Embryonic facial prominence (tissue), 1 donor: ENCODE results near the gene DYRK2.

Source experiments
- DNase-seq: peaks from one replicate; pipeline ENCODE4 v3.0.0-alpha.2; 2016; ENCODE audit errors: extremely low spot score

Gene DYRK2

GRCh38 chr12:67648521-67649260 lies at the start of gene DYRK2:
Gene DYRK2, plus strand, starts transcription at chr12:67648745. Its CDS starts 389 bp downstream, at chr12:67649134.
- DNase-seq, result peak; percentile 50

GRCh38 chr12:67599691-67600090 lies 48.9 kb upstream of the DYRK2 start:
- no peak for DNase-seq

- DNase-seq, result no peak
Measured at GRCh38 chr12:67601126-67601525, 47.4 kb upstream of the DYRK2 start.

GRCh38 chr12:67609226-67609870 lies 39.2 kb upstream of the DYRK2 start:
- DNase-seq, result no peak

DNA sequence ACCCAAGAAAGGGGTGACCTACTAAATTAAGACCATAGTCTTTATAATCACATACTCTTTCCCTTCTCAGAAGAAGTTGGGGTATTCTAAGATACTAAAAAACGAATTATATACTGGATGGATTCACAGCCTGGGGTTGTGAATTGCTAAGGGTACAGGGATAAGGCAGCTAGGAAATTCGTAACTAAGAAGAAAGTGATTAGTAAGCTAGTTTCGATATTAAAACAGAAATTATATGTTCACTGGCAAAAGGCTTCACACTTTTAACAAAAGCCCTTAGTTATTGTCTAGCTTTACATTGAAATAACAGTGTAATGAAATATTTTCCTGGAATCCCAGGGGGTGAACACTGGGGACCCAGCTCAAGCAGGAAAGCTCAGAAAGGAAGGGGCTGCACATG lies 35.5 kb upstream of the DYRK2 start:
- no peak for DNase-seq

DNA sequence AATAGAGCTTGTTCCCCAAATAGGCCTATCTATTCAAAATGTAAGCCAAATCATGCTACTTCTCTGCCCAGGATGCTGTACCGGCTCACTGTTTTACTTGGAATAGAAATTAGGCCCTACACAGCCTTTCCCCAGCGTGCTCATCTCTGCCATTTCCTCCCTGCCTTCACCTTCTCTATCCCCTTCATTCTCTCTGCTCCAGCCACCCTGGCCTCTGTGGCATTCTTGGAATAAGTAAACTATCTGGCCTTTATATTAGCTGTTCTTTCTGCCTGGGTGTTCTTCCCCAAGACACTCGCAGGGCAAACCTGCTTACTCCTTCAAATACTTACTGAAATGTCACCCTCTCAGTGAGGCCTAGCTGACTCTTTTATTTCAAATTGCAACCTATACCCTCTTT lies 30.9 kb upstream of the DYRK2 start:
- no peak for DNase-seq

DNA sequence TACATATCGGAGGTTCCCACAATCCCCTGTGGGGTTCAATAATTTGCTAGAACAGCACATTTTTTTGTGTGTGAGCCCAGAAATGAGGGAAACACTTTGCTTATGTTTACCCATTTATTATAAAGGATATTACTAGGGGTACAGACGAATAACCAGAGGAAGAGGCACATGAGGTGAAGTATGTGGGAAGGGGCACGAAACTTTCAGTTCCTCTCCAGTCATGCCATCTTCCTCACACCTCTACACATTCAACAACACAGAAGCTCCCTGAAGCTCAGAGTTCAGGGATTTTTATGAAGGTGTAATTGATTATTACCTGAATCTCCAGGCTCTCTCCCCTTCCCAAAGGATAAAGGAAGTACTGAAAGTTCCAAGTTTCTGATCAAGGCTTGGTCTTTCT lies 30.2 kb upstream of the DYRK2 start:
- no peak for DNase-seq

DNA sequence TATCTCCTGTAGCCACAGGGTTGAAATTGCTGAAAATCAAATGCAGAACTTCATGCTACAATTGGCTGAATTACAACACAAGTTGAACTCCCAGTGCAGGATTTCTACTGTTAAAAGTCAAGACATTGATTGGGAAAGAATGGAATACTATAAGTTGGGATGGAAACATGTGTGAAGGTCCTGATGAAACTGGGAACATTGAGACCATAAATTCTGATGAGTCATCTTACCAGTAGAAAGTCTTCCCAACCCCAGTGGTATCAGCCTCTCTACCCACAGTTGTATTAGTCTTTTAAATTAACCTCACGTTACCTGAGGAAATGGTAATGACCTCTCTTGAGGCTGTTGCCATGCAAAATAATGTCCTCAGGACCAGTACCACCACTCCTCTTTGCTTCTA lies 27.4 kb upstream of the DYRK2 start:
- no peak for DNase-seq

GRCh38 chr12:67621926-67622325 lies 26.6 kb upstream of the DYRK2 start:
- no peak for DNase-seq

GRCh38 chr12:67623259-67623658 lies 25.3 kb upstream of the DYRK2 start:
- DNase-seq, result no peak

DNA sequence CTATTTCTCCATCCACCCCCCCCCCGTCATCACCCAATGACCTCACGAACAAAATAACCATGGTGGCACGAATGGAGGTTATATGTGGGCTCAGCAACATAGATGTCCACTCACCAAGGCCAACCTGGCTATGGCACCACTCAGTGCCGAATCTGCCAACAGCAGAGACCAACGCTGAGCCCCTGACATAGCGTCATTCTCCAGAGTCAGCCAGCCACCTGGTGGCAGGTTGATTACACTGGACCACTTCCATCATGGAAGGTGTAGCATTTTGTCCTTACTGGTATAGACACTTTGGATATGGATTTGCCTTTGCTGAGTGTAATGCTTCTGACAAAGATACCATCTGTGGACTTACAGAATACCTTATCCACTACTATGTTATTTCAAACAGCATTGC lies 24.2 kb upstream of the DYRK2 start:
- DNase-seq, result no peak

DNA sequence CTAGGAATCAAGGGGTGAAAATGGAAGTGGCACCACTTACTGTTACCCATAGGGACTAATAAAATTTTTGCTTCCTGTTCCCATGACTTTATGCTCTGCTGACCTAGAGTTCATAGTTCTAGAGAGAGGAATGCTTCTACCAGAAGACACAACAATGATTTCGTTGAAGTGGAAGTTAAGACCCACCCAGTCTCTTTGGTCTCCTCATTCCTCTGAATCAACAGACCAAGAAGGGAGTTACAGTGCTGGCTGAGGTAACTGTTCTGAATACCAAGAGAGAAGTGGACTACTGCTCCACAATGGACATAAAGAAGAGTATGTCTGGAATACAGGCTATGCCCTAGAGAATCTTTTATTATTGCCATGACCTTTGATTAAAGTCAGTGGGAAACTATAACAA lies 23.5 kb upstream of the DYRK2 start:
- DNase-seq, result no peak

GRCh38 chr12:67626156-67626555 lies 22.4 kb upstream of the DYRK2 start:
- no peak for DNase-seq

DNA sequence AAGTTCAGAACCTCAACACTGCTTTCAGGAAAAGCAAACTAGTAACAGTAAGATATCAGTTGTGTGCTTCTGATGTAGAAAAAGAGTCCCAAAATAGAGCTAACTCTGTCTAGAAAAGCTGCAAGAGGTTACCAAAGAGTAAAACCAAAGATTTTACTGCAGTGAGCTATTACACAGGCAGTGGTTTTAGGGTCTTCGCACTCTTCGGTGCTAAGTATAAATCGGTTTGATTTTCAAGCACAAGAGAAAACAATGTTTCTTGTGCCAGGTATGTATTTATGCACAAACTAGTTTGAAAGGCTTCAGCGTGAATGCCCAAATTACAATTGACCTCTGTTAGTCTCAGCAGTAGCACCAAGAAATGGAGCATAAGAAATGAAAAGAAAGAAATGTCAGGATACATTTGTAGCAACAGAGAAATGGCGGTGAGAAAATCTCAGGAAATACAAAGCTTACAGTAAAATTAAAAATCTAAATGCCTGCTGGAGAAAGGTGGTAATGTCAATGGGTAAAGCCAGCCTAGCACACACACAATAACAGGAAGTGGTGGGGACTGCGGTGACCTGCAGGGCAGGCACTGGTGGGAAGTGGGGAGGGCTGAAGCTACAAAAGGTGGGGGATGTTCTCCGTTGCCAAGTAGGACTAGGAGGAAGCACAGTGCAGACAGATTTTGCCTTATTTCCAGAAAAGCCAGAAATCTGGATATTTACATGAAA lies 18.0 kb upstream of the DYRK2 start:
- no peak for DNase-seq

- DNase-seq, result no peak
Measured at GRCh38 chr12:67632005-67632404, 16.5 kb upstream of the DYRK2 start.

- DNase-seq, result no peak
Measured at GRCh38 chr12:67633024-67633610, 15.4 kb upstream of the DYRK2 start.

GRCh38 chr12:67633708-67634107 lies 14.8 kb upstream of the DYRK2 start:
- no peak for DNase-seq

DNA sequence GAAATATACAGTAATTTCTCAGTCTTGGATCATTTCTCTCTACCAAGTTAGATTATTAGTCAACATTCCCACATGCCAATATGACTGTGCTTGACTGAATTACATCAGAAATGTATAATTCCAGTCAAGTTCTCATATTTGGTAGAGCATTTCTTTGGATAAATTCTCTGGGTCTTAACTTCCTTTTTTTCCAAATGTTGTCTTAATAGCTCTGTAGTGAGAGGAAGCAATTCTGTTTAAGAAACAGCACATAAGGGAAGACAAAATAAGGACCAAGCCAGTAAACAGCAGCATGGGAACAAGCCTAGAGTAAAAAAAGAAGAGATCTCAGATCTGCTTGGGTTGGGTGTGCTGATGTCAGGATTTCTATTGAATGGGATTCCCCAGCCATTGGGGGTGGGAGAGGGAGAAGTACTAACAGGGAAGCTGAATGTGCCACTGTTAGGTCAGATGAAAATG lies 14.2 kb upstream of the DYRK2 start:
- DNase-seq, result no peak

DNA sequence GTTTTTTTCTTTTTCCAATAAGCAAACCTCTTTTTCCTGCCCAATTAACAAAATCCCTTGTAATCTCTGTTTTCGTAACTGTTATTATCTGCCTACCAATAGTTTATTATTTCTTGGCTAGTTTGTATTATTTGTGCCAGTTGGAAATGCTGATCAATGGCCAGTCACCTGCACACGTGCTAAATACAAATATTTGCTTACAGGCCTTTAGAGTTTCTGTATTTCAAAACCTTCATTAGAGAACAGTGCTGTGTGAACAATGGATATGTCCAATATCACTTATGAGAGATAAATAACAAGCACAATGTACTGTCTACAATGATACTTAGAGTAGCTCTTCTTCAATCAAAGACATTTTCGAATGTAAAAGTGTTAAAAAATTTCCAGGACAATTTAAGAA lies 10.8 kb upstream of the DYRK2 start:
- DNase-seq, result no peak

DNA sequence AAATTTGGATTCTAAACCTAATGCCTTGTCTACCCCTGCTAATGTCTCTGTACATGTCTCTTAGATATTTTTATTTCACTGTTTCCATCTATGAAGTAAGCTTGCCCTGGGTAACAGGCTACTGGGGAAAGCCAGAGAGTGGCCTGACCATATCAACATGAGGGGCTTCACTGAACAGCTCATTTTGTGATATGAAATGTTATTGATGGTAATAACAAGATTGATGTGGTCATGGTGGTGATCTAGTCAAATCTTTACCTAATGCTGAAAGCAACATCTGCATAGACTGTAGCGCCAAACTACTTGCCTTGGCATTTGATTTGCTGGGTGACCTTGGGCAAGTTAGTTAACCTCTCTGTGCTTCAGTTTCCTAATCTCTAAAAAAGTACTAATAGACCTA lies 9.9 kb upstream of the DYRK2 start:
- no peak for DNase-seq

GRCh38 chr12:67640863-67641262 lies 7.7 kb upstream of the DYRK2 start:
- DNase-seq, result no peak

DNA sequence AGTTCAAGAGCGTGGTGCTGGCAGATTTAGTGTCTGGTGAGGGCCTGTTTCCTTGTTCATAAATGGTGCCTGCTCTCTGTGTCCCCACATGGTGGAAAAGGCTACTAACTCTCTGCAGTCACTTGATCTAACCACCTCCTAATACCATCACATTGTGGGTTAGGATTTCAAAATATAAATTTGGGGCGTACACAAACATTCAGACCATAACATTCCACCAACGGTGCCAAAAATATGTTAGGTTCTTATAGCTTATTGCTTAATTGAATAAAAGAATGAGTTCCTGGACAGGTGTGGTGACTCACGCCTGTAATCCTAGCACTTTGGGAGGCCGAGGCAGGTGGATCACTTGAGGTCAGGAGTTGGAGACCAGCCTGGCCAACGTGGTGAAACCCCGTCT lies 3.4 kb upstream of the DYRK2 start:
- no peak for DNase-seq

GRCh38 chr12:67645601-67646000 lies 2.9 kb upstream of the DYRK2 start:
- DNase-seq, result no peak
